H1 (cell line): ENCODE results near the gene GADL1. TPM values are rescaled to one million over a fixed set of nuclear protein-coding genes. Genes with fewer than 3 reads are reported as not detected.

Experiments
- BRCA1 ChIP-seq: IDR thresholded peaks from 2 replicates; pipeline ENCODE4 v1.6.1; 2012; ENCODE audit warnings: low read depth, low read length, improper control_type of control experiment
- CTCF ChIP-seq, 3 experiments: IDR thresholded peaks; 1 replicate in 2 of 3; 2 replicates in 1 of 3; pipeline versions ENCODE4 v1.5.1 to v1.6.1; 2011; ENCODE audit warnings: low read length in 3 of 3, mild to moderate bottlenecking in 3 of 3, inconsistent platforms in 2 of 3, low read depth in 1 of 3, moderate library complexity in 1 of 3; ENCODE audit not compliant: insufficient read depth in 1 of 3; ENCODE audit errors: control extremely low read depth in 1 of 3
- SP4 ChIP-seq: IDR thresholded peaks from 2 replicates; pipeline ENCODE4 v1.6.1; 2012; ENCODE audit warnings: low read length, inconsistent platforms
- USF2 ChIP-seq: IDR thresholded peaks from 2 replicates; pipeline ENCODE4 v1.6.1; 2011; ENCODE audit warnings: low read length, improper control_type of control experiment
- ZNF274 ChIP-seq: IDR thresholded peaks from 2 replicates; pipeline ENCODE4 v1.7.0; 2012; ENCODE audit warnings: low read length, borderline replicate concordance; ENCODE audit errors: extremely low read depth
- polyA plus RNA-seq, 7 experiments: library from polyadenylated mRNA; depleted of rRNA in 3 of 7; stranded (reverse) in 5 of 7; unstranded in 2 of 7; fragments of >200 nt in 5 of 7; fragments of 200-250 nt in 2 of 7; gene quantifications; 1 replicate in 5 of 7; 2 replicates in 1 of 7; 4 replicates in 1 of 7; pipeline versions ENCODE4 v1.2.1 to v1.2.3, GENCODE V29; 2011 to 2013; ENCODE audit warnings: missing spikeins in 2 of 7, mixed read lengths in 2 of 7
- total RNA-seq: library from RNA; stranded (reverse); fragmentation: NEBNext Ultra II Directional; extraction: Animal tissue kit (Norgen Biotek cat#: 25700); gene quantifications from 2 replicates; pipeline ENCODE4 v1.2.1, GENCODE V29; 2021

GADL1 gene
- total and polyA plus RNA-seq, 2 of the 8 experiments (the other 6 are each of a cell fraction or from before 2014, with no cell fraction given): 0.03 to 0.30 TPM

DNA sequence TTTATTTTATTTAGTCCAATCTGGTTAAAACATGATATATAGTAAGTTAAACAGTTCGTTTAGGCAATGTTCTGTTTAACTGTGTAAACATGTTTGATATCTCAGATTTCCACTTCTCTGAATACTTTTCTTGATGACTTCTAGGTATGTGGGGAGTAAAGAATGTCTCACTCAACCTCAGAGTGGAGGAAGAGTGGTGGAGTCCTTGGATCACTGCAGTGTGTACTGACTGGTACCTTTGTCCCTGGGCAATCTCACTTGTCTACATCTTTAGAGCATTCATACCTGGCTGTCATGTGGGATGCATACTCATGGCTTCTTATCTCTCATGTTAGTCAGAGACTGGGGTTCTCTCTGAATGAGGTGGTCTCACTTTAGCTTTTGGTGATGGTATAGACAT, 15.6 kb downstream of the GADL1 start (continued):
- TF ChIP-seq CTCF (IDR thresholded peaks at IDR 0.05; ENCODE audit: control extremely low read depth in 1 of 3, insufficient read depth in 1 of 3, low read depth in 1 of 3, low read length in 3 of 3) (no peak), USF2 (no peak), SP4 (no peak), BRCA1 (no peak), ZNF274 (no peak)
- TF ChIP-seq, all 59 proteins: peak for 0
